Measurements from ENCODE around the gene RALGAPB. TPM values are rescaled to one million over a fixed set of nuclear protein-coding genes. Genes with fewer than 3 reads are reported as not detected.

The RALGAPB gene
- total RNA-seq, 1 experiment from 2014 or later: 36.7 TPM

DNA sequence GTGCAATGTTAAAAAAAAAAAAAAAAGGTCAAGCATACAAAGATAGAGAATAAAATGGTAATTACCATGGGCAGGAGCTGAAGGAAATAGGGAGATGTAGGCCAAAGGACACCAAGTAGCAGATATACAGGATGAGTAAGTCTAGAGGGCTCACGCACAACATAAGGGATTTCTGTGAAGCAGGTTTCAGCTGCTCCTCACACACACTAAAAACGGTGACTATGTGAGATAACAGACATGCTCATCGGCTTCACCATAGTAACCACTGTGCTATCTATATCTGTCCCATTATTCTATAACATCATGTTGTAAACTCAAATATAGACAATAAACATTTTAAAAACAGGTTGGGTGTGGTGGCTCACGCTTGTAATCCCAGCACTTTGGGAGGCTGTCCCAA is 49.1 kb upstream of the RALGAPB start:
- no peaks in the 10 kb centered on the region for H3K27me3 Mint-ChIP-seq (ENCODE audit: low read depth)

DNA sequence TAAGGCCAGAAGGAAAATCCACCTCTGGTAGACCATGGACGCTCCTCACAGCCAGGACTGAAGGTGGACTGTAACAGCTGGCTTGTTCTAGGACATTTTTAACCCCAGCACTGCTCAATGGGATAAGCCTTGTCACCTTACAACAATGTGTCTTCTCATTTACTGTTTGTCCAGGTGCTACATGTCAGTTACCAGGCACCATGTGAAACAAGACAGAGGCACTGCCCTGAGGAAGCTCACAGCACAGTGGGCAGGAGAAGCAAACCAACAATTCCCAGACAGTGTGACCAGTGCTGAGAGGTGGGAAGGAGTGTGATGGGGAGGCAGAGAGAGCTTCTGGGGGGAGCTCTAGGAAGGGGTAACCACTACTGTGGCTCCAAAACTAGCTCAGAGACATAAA is 48.2 kb upstream of the RALGAPB start:
- no peak overlapping the region for H3K4me3 Mint-ChIP-seq
- H3K36me3 Mint-ChIP-seq: peaks cover 96% of the 10 kb centered on the region
- no peak for DNase-seq (ENCODE audit: low spot score)
- H3K4me1 Mint-ChIP-seq: no peaks in the 10 kb centered on the region
- H3K9me3 Mint-ChIP-seq: no peaks in the 10 kb centered on the region
- no peak for ATAC-seq
- no peaks in the 10 kb centered on the region for H3K27me3 Mint-ChIP-seq (ENCODE audit: low read depth)
- no peak overlapping the region for H3K27ac Mint-ChIP-seq
- ChIA-PET POLR2A (interaction anchor here (2.3 kb wide), 1 partner anchor 10 kb away, joined by 7 read pairs; the partner anchor contains the start of gene SNHG17), CTCF (interaction anchor here (0.9 kb wide), 1 partner anchor 16 kb away, joined by 5 read pairs; no protein-coding TSS in a partner anchor)
- TF ChIP-seq, protein P1, sequence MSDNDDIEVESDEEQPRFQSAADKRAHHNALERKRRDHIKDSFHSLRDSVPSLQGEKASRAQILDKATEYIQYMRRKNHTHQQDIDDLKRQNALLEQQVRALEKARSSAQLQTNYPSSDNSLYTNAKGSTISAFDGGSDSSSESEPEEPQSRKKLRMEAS (CRISPR knock-in tag; IDR thresholded peaks at IDR 0.05): no peak
- TF ChIP-seq, protein P2, sequence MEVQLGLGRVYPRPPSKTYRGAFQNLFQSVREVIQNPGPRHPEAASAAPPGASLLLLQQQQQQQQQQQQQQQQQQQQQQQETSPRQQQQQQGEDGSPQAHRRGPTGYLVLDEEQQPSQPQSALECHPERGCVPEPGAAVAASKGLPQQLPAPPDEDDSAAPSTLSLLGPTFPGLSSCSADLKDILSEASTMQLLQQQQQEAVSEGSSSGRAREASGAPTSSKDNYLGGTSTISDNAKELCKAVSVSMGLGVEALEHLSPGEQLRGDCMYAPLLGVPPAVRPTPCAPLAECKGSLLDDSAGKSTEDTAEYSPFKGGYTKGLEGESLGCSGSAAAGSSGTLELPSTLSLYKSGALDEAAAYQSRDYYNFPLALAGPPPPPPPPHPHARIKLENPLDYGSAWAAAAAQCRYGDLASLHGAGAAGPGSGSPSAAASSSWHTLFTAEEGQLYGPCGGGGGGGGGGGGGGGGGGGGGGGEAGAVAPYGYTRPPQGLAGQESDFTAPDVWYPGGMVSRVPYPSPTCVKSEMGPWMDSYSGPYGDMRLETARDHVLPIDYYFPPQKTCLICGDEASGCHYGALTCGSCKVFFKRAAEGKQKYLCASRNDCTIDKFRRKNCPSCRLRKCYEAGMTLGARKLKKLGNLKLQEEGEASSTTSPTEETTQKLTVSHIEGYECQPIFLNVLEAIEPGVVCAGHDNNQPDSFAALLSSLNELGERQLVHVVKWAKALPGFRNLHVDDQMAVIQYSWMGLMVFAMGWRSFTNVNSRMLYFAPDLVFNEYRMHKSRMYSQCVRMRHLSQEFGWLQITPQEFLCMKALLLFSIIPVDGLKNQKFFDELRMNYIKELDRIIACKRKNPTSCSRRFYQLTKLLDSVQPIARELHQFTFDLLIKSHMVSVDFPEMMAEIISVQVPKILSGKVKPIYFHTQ (CRISPR knock-in tag; IDR thresholded peaks at IDR 0.05): no peak
- no peak for TF ChIP-seq ZNF317 (CRISPR knock-in tag; IDR thresholded peaks at IDR 0.05; ENCODE audit: borderline replicate concordance, low read depth)
- no peak for TF ChIP-seq CREM (CRISPR knock-in tag; IDR thresholded peaks at IDR 0.05)
- TF ChIP-seq ATF1 (CRISPR knock-in tag; IDR thresholded peaks at IDR 0.05): no peak
- no peak for TF ChIP-seq ZNF138 (CRISPR knock-in tag; conservative IDR thresholded peaks at IDR 0.05)
- no peak for TF ChIP-seq TEAD1 (CRISPR knock-in tag; IDR thresholded peaks at IDR 0.05)
- TF ChIP-seq, protein P3, sequence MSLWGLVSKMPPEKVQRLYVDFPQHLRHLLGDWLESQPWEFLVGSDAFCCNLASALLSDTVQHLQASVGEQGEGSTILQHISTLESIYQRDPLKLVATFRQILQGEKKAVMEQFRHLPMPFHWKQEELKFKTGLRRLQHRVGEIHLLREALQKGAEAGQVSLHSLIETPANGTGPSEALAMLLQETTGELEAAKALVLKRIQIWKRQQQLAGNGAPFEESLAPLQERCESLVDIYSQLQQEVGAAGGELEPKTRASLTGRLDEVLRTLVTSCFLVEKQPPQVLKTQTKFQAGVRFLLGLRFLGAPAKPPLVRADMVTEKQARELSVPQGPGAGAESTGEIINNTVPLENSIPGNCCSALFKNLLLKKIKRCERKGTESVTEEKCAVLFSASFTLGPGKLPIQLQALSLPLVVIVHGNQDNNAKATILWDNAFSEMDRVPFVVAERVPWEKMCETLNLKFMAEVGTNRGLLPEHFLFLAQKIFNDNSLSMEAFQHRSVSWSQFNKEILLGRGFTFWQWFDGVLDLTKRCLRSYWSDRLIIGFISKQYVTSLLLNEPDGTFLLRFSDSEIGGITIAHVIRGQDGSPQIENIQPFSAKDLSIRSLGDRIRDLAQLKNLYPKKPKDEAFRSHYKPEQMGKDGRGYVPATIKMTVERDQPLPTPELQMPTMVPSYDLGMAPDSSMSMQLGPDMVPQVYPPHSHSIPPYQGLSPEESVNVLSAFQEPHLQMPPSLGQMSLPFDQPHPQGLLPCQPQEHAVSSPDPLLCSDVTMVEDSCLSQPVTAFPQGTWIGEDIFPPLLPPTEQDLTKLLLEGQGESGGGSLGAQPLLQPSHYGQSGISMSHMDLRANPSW (CRISPR knock-in tag; conservative IDR thresholded peaks at IDR 0.05; ENCODE audit: low read depth): no peak
- no peak for TF ChIP-seq ZNF423 (CRISPR knock-in tag; IDR thresholded peaks at IDR 0.05)
- TF ChIP-seq FOXK1 (CRISPR knock-in tag; IDR thresholded peaks at IDR 0.05): no peak
- TF ChIP-seq FOXJ3 (CRISPR knock-in tag; IDR thresholded peaks at IDR 0.05; ENCODE audit: borderline replicate concordance): no peak
- TF ChIP-seq TEAD4 (CRISPR knock-in tag; IDR thresholded peaks at IDR 0.05): no peak

More for the DNA sequence above, 49.1 kb upstream of the RALGAPB start:
- peaks cover 95% of the 10 kb centered on the region for H3K36me3 Mint-ChIP-seq
- ChIA-PET POLR2A (interaction anchor here (0.6 to 0.7 kb wide), 2 partner anchors 78 to 742 kb away, joined by 3 to 6 read pairs; no protein-coding TSS in a partner anchor), CTCF (no interaction called here)
- no peak for DNase-seq (ENCODE audit: low spot score)
- peak overlapping the region; percentile 22; the same call in 1 of the 2 replicates for H3K27ac Mint-ChIP-seq
- no peaks in the 10 kb centered on the region for H3K9me3 Mint-ChIP-seq
- TF ChIP-seq, protein P4, sequence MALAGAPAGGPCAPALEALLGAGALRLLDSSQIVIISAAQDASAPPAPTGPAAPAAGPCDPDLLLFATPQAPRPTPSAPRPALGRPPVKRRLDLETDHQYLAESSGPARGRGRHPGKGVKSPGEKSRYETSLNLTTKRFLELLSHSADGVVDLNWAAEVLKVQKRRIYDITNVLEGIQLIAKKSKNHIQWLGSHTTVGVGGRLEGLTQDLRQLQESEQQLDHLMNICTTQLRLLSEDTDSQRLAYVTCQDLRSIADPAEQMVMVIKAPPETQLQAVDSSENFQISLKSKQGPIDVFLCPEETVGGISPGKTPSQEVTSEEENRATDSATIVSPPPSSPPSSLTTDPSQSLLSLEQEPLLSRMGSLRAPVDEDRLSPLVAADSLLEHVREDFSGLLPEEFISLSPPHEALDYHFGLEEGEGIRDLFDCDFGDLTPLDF (CRISPR knock-in tag; IDR thresholded peaks at IDR 0.05): no peak
- TF ChIP-seq FOXP1 (CRISPR knock-in tag; IDR thresholded peaks at IDR 0.05; ENCODE audit: borderline replicate concordance) (no peak), ZNF423 (CRISPR knock-in tag; IDR thresholded peaks at IDR 0.05) (no peak), ZNF416 (CRISPR knock-in tag; IDR thresholded peaks at IDR 0.05) (no peak), ZNF317 (CRISPR knock-in tag; IDR thresholded peaks at IDR 0.05; ENCODE audit: borderline replicate concordance, low read depth) (no peak), RELA (CRISPR knock-in tag; IDR thresholded peaks at IDR 0.05; ENCODE audit: borderline replicate concordance) (no peak), TEAD1 (CRISPR knock-in tag; IDR thresholded peaks at IDR 0.05) (no peak), GRHL2 (CRISPR knock-in tag; IDR thresholded peaks at IDR 0.05; ENCODE audit: insufficient replicate concordance, severe bottlenecking) (no peak), SMAD4 (CRISPR knock-in tag; IDR thresholded peaks at IDR 0.05) (no peak)
- TF ChIP-seq, protein P5, sequence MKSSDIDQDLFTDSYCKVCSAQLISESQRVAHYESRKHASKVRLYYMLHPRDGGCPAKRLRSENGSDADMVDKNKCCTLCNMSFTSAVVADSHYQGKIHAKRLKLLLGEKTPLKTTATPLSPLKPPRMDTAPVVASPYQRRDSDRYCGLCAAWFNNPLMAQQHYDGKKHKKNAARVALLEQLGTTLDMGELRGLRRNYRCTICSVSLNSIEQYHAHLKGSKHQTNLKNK (CRISPR knock-in tag; IDR thresholded peaks at IDR 0.05): no peak
- TF ChIP-seq, protein P6, sequence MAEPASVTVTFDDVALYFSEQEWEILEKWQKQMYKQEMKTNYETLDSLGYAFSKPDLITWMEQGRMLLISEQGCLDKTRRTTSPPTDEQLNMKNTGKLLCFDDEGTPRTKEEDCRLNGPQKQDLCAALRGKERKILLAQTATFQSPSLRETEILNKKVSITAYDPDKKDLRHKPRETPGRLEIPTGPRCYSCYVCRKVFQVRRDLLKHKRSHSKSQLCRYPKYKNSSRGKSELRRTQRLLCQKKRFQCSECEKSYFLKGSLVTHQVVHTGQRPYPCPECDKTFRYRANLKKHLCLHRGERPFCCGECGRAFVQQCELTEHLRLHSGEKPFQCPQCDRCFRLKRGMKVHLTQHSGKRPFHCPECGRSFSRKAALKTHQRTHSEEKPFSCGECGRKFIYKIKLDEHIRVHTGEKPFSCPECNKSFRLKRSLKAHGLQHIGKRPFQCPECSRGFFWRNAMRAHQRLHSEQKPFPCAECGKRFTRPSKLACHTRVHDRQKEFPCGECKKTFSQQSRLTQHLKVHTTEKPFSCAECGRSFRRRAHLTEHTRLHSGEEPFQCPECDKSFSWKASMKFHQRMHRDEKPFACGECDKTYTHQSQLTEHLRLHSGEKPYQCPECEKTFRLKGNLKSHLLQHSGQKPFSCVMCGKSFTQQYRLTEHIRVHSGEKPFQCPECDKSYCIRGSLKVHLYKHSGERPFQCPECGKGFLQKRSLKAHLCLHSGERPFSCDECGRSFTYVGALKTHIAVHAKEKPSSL (CRISPR knock-in tag; conservative IDR thresholded peaks at IDR 0.05): no peak
- TF ChIP-seq, protein P7, sequence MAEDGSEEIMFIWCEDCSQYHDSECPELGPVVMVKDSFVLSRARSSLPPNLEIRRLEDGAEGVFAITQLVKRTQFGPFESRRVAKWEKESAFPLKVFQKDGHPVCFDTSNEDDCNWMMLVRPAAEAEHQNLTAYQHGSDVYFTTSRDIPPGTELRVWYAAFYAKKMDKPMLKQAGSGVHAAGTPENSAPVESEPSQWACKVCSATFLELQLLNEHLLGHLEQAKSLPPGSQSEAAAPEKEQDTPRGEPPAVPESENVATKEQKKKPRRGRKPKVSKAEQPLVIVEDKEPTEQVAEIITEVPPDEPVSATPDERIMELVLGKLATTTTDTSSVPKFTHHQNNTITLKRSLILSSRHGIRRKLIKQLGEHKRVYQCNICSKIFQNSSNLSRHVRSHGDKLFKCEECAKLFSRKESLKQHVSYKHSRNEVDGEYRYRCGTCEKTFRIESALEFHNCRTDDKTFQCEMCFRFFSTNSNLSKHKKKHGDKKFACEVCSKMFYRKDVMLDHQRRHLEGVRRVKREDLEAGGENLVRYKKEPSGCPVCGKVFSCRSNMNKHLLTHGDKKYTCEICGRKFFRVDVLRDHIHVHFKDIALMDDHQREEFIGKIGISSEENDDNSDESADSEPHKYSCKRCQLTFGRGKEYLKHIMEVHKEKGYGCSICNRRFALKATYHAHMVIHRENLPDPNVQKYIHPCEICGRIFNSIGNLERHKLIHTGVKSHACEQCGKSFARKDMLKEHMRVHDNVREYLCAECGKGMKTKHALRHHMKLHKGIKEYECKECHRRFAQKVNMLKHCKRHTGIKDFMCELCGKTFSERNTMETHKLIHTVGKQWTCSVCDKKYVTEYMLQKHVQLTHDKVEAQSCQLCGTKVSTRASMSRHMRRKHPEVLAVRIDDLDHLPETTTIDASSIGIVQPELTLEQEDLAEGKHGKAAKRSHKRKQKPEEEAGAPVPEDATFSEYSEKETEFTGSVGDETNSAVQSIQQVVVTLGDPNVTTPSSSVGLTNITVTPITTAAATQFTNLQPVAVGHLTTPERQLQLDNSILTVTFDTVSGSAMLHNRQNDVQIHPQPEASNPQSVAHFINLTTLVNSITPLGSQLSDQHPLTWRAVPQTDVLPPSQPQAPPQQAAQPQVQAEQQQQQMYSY (CRISPR knock-in tag; IDR thresholded peaks at IDR 0.05): no peak
- no peak overlapping the region for H3K4me3 Mint-ChIP-seq
- no peak for ATAC-seq
- H3K4me1 Mint-ChIP-seq: no peaks in the 10 kb centered on the region
